T follicular helper cell (primary cell): ENCODE results near the gene MICAL2.

Experiments used
- DNase-seq: peaks from one replicate; pipeline ENCODE4 v3.0.0-alpha.2; 2020; ENCODE audit warnings: low read depth

MICAL2 gene

GRCh38 chr11:12170984-12171383 is 60.6 kb downstream of the MICAL2 start:
- no peak for DNase-seq

DNA sequence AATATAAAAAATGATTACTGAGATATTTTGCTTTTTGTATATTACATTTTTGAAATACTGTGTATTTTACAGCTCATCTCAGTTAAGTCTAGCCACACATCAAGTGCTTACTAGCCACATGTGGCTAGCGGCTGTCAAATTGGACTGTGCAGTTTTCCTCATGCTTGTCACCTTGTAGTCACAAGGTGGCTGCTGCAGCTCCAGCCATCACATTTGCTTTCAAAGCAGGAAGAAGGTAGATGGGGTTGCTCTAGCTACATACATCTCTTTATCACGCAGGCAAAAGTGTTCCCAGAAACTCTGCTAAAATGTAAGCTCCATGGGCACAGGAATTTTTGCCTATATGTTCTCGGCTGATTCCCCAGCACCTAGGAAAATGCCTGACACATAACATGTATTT is 61.5 kb downstream of the MICAL2 start:
- no peak for DNase-seq

DNA sequence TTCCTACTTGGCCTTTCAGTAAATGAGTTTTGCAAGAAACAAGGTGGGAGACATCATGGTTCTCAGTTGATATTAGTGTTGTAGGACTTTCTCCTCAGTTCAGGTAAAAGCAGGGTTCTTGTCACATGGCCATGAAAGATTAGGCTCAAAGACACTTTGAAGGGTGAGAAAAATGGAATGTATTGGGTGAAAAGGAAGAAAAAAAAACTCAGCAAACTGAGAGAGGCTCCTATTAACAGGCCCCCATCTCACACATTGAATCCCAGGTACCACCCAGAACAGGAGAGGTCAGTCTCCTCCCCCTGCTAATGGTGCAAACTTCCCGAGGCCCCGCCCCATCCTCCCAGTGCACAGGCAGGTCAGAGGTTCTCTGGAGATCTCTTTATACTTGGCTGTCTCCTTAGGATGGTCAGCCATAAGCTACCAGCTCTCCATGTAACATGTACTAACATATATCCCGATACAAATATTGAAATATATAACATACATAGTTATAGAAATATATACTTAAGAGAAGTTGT is 62.2 kb downstream of the MICAL2 start:
- DNase-seq = no peak

GRCh38 chr11:12173111-12173510 is 62.7 kb downstream of the MICAL2 start:
- DNase-seq = no peak

- DNase-seq = no peak
These were observed 63.7 kb downstream of the MICAL2 start for GRCh38 chr11:12174128-12174476.

DNA sequence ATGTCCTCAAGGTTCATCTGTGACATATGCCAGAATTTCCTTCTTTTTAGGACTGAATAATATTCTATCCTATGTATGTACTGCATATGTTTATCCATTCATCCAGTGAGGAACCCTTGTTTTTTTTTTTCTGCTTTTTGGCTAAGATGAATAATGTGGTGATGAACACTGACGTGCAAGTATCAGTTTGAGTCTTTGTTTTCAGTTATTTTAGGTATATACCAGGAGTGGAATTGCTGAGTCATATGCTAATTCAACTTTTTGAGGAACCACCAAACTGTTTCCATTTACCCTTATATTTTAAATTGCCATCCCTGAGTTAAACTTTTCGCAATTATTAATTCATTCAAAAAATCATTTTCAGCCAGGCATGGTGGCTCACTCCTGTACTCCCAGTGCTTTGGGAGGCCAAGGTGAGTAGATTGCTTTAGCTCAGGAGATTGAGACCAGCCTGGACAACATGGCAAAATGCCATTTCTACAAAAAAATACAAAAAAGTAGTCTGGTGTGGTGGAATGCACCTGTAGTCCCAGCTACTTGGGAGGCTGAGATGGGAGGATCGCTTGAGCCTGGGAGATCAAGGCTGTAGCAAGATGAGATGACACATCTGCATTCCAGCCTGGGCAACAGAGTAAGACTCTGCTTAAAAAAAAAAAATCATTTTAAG is 64.2 kb downstream of the MICAL2 start:
- DNase-seq = no peak

DNA sequence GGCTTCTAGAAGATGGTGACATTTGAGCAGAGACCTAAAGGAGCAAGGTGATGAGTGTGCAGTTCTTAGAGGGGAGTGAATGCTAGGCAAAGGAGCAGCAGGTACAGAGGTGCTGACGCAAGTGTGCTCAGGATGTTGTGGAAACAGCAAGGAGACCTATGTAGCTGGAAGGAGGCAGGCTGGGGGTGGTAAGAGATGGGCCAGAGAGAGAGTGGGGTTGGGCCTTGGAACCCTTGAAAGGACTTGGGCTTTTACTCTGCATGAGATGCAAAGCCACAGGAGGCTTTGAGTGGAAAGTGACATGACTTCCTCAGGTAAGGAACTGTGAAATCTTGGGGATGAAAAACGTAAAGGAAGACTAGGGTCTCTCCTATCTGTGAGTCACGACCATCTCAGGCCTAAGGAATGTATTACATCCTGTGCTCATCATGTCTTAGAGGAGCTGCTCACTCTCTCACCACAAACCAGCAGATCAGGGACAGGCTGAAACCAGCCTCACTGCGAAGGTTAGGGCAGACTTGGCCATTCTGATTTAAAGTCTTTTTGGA is 65.4 kb downstream of the MICAL2 start:
- no peak for DNase-seq

DNA sequence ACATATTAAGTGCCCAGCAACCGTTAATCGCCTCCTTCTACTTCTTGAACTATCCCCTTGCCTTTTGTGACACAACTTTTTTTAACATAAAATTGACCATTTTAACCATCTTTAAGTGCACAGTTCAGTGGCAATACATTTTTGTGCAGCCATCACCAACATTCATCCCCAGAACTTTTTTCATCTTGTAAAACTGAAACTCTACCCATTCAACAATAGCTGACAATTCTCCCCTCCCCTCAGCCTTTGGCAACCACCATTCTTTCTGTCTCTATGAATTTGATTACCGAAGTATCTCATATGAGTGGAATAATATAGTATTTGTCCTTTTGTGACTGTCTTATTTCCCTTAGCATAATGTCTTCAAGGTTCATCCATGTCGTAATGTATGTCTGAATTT is 66.0 kb downstream of the MICAL2 start:
- DNase-seq = no peak

DNA sequence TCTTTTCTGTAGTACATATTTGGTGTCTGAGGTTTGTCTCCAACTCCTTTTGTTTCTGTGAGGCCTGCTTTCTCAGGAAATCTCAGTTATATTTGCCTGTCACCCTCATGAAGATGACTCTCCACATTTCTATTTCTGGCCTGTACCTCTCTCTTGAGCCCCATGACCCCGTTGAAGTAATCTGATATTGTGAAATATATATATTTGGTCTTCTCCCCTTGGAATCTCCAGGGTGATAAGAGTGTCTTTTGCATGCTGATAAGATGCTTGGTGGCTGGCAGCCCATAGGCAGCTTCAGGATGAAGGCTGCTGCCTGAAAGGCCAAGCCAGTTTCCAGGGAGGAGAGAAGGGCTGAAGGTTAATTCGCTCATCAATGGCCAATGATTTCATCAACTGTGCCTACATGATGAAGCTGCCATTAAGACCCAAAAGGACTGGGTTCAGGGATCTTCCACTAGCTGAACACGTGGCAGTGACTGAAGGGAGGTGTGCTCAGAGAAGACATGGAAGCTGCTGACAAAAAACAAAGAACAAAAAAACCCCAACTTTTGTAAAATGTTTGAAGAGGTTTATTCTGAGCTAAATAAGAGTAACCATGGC is 67.4 kb downstream of the MICAL2 start:
- no peak for DNase-seq

DNA sequence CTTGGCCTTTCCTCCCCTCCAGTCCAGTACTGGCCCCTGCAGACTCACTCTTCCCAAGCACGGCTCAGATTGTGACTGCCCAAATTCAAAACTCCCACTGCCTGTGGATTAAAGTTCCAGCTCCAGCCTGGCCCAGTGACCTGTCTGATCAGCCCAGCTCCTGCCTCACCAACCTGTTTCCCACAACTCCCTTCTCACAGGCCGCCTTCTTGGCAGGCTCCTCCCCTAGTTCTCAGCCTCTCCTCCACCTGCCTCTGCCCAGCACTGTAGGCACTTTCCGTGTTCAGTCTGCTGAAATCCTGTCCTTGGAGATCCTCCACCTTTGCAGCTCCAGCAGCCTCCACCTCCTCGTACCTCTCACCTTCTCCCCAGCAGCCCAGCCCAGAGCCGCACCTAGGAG is 68.6 kb downstream of the MICAL2 start:
- no peak for DNase-seq

DNA sequence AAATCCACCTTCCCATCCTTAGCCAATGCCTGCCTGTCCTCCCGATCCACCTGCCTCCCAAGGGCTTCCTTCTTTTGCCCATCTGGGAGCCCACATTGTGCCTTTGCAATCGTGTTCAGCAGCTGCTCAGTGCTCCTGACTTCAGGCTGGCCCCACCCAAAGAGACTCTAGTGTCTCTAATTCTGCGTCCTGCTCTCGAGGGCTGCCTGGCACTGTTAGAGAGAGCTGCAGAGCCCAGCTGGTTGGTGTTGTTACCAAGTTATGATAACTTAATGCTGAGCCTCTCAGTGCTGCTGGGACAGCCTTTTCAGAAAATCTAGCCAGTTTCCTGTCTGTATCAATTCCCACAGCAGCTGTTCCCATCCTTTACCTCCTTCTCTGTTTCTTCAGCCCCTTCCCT is 69.1 kb downstream of the MICAL2 start:
- DNase-seq = no peak

GRCh38 chr11:12180257-12181205 is 70.1 kb downstream of the MICAL2 start:
- no peak for DNase-seq

- no peak for DNase-seq
These were observed 71.9 kb downstream of the MICAL2 start for GRCh38 chr11:12182302-12182675.

DNA sequence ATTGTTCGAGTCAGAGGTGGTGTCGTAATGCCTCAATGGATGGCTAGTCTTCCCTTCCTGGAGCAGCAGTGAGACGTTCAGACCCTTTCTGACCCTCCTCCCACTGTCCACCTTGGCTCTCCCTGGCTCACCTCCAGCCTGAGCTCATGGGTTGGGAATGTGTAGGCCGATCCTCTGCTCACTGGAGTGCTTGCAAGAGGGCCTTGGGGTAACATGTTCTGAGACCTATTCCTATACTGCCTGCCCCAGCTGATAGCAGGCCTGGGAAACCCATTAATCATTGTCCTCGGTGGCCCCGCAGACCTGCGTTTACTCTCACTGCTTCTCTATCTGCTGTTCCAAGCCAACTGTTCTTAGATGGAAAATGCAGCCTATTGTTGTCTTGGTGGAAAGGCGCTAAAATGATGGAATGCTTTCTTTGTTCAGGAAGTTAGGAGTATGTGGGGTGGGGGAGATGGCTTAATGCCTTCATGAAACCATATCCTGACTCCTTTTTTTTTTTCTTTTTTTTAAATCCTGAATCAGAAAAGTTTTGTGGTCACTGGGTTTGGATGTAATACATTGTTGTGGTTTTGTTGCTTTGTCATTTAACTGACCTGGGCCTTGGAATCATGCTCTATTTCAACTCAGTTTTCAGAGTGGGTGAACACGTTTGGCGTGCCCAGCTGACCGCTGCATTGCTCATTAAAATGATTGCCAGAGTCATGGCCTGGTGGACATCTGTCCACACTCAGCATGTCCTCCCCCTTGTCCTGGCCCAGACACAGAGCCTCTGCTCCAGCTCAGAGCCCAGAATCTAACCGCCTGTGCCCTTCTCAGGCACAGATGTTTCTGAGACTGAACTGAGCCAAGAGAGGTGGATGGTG is 72.5 kb downstream of the MICAL2 start:
- no peak for DNase-seq

GRCh38 chr11:12183827-12184620 is 73.6 kb downstream of the MICAL2 start:
- no peak for DNase-seq

DNA sequence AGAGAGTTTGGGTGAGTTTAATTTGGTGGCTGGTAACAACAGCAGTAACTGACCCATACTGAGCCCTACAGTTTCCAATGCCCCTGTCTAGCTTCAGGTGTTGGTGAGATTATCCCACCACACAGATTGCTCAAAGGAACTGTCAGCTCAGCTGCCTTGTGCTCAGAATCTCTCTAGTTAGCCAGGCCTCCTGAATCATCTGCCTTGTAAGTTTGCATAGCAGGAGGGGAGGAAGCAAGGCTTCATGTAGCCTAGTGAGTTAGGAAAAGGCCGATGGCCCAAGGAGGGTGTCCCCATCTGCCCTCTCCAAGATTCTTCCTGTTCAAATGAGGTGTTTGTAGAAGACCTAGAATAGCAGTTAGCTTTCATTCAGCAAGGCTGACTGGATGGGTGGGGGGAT is 74.3 kb downstream of the MICAL2 start:
- DNase-seq = no peak

DNA sequence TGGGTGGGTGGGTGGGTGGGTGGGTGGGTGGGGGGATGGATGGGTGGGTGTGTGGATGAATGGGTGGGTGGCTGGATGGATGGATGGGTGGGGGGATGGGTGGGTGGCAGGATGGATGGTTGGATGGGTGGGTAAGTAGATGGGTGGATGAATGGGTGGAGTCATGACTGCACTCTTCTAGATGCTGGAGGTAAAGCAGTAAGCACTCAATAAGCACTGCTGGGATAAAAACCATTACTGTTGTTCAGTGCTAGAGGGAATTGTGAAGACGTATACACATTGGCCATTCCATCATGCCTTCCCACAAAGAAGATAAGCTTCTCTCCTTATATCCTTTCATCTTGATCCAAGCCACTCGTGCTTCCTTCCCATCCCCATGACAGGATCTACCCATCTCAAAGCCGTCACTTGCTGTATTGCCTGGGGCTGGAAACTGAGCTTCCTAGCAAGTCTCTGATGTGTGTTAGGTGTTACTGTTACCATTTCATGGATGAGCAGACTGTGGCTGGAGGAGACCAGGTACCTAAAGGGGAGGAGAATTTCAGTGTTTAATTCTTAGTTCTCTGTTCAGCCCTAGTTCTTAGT is 74.8 kb downstream of the MICAL2 start:
- no peak for DNase-seq

DNA sequence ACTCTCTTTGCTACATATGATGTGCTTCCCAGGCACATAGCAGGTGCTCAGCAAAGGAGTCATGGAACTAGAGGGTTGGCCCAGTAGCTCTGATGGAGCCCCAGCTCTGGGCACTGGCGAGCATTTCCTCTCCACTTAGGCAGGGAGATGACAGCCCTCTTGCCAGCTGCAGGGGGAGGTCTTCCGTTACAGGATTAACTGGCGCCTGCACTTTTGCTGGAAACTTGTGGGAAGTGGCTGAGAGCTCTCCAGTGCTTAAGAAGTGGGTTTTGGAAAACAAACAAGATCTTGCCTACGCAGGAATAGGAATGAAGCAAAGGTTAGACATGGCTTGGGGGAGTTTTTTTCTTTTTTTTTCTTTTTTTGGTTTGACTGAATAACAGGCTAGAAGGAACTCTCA is 75.5 kb downstream of the MICAL2 start:
- DNase-seq = no peak

DNA sequence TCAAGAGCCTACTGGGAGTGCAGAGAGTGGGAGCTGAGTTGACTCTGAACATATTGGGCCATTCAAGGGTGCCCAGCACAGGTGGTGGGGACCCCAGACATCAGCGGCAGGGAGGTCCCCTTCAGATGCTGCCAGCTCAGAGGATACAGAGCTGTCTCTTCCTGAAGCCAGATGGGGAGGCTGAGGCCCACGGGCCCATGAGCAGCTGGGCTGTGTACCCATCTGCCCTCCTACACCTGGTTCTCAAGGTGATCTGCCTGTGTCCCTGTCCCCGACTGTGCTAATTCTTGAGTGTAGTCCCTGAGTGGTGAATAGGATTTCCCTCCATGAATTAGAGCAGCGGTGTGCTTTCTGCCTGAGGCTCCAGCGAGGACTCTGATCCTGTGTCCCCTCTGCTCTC is 76.3 kb downstream of the MICAL2 start:
- no peak for DNase-seq

DNA sequence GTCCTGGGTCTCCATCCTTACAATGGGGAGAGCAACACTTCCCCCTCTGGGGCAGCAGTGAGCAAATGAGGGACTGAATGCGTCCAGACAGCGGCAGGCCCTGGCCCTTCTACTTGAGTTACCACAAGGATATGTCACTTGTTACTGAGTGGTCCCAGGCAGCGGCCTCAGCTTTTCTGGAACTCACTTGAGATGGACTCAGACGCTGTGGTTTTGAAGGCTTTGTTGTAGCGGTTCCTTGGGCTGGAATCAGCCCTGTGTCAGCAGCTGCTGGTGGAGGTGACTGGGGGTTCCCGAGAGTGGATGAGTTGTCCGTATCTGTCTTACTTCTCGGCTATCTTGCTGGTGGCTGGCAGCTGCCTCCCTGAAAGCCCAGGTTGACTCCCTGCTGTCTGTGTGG is 77.0 kb downstream of the MICAL2 start:
- no peak for DNase-seq
